HG03378 (cell line): ENCODE results near the gene CPT1C.
"Not testable (repeated sequence)": the region's sequence is repeated elsewhere in the genome, so short reads cannot be mapped to it uniquely, and the experiment has no call there.

Experiments
- ATAC-seq: cut with Tn5 transposase; IDR thresholded peaks from one replicate; pipeline ENCODE4 v1.9.1; 2021; ENCODE audit warnings: mild to moderate bottlenecking, moderate library complexity; ENCODE audit not compliant: unreplicated experiment

The CPT1C gene

GRCh38 chr19:49699364-49699763, 8.4 kb downstream of the CPT1C start:
- ATAC-seq: no peak

- ATAC-seq: no peak
These were observed 9.6 kb downstream of the CPT1C start for GRCh38 chr19:49700563-49700962.

- no peak for ATAC-seq
These were observed 10.4 kb downstream of the CPT1C start for GRCh38 chr19:49701271-49701786.

- ATAC-seq: no peak
These were observed 14.1 kb downstream of the CPT1C start for GRCh38 chr19:49704888-49705642.

- no peak for ATAC-seq
These were observed 15.0 kb downstream of the CPT1C start for GRCh38 chr19:49705919-49706318.

GRCh38 chr19:49710372-49710951, 19.5 kb downstream of the CPT1C start:
- ATAC-seq: no peak

DNA sequence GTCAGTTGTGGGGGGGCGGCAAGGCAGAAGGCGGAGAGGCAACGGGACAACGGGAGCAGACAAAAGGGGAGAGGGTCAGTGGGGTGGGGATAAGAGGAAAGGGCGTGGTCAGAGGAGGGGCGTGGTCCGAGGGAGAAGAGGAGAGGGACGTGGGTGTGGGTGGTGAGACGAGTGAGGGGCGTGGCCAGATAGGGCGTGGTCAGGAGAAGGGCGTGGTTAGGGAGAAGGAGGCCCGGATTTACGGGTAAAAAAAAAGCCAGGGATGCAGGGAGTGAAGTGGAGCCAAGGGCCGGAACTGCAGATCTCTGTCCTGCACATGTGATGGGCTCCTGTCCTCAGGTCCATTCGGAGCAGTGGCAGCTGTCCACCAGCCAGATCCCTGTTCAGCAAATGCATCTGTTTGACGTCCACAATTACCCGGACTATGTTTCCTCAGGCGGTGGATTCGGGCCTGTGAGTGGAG, 21.5 kb downstream of the CPT1C start:
- ATAC-seq: no peak

DNA sequence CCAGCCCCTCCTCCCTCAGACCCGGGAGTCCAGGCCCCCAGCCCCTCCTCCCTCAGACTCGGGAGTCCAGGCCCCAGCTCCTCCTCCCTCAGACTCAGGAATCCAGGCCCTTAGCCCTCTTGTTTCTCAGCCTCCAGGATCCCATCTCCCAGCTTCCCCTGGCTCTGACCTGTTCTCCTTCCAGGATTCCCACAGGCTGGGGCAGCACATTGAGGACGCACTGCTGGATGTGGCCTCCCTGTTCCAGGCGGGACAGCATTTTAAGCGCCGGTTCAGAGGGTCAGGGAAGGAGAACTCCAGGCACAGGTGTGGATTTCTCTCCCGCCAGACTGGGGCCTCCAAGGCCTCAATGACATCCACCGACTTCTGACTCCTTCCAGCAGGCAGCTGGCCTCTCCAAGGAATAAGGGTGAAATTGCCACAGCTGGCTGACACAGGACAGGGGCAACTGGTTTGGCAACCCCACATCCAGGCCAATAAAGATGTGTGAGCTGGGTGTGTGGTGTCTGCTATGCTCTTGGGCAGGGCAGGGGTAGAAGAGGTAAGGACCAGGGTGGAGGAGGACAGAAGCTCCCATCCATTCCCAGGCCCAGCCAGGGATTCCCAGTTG, 22.4 kb downstream of the CPT1C start:
- ATAC-seq: no peak

DNA sequence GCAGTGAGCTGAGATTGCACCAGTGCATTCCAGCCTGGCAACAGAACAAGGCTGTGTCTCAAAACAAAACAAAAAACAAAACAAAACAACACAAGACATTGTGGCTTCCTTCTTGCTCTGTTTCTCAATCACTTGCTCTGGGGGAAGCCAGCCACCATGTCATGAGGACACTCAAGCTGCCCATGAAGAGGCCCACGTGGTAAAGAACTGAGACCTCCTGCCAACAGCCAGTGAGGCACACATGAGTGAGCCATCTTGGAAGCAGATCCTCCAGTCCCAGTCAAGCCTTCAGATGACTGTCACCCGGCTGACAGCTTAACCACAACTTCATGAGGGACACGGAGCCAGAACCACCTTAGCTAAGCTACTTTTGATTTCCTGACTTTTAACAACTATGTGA, 25.2 kb downstream of the CPT1C start:
- no peak for ATAC-seq

DNA sequence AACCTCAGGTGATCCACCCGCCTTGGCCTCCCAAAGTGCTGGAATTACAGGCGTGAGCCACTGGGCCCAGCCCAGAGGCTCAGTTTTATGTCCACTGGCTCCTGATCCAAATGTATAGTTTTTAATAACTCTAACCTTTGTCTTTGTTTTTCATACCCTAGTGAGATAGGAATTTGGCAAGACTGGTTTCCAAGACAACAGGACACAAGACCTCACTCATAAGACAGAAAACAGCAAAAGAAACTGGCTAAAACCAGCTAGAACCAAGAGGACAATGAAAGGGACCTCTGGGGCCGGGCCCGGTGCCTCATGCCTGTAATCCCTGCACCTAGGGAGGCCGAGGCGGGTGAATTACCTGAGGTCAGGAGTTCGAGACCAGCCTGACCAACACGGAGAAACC, 27.6 kb downstream of the CPT1C start:
- no peak for ATAC-seq

DNA sequence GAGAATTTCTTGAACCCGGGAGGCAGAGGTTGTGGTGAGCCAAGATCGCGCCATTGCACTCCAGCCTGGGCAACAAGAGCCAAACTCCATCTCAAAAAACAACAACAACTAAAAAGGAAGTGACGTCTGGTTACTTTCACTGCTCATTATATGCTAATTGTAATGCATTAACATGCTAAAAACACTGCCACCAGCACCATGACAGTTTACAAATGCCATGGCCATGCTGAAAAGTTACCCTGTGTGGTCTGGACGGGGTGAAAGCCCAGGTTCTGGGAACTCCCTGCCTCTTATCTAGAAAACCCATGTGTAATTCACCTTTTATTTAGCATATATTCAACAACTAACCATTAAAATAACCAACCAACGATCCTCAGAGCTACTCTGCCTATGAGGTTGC, 28.1 kb downstream of the CPT1C start:
- ATAC-seq: no peak

- not testable (repeated sequence) for ATAC-seq
These were observed 28.5 kb downstream of the CPT1C start for GRCh38 chr19:49719420-49719819.

GRCh38 chr19:49727217-49728030, 36.5 kb downstream of the CPT1C start:
- no peak for ATAC-seq

- ATAC-seq: no peak
These were observed 39.2 kb downstream of the CPT1C start for GRCh38 chr19:49730166-49730565.

DNA sequence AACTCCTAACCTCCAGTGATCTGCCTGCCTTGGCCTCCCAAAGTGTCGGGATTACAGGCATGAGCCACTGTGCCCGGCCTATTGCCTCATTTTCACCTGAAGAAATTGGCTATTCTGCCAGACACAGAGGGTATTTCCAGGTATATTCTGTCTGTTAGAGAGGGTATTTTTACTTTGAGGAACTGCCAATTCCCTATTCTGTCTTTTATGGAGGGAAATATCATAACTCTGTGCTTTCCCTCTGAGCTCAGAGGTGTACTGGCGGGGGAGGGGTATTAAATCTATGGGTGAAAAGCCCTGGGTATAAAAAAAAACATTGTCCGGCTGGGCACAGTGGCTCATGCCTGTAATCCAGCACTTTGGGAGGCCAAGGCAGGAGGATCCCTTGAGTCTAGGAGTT, 47.4 kb downstream of the CPT1C start:
- ATAC-seq: no peak

- no peak for ATAC-seq
These were observed 48.2 kb downstream of the CPT1C start for GRCh38 chr19:49739098-49739497.

- no peak for ATAC-seq
These were observed 49.0 kb downstream of the CPT1C start for GRCh38 chr19:49739933-49740332.

GRCh38 chr19:49741210-49741844, 50.4 kb downstream of the CPT1C start:
- no peak for ATAC-seq

- no peak for ATAC-seq
These were observed 54.0 kb downstream of the CPT1C start for GRCh38 chr19:49744946-49745381.

GRCh38 chr19:49746206-49746958, 55.5 kb downstream of the CPT1C start:
- ATAC-seq: no peak
